Stomach (tissue), 9 donors: ENCODE data around the gene CD300A. TPM values are rescaled to one million over a fixed set of nuclear protein-coding genes. Genes with fewer than 3 reads are reported as not detected.

Experiments
- DNase-seq, 2 donors: peaks; one replicate each; pipeline versions ENCODE4 v3.0.0 to v3.0.0-alpha.2; 2013 to 2019
- H3K27ac ChIP-seq, 5 donors: fragments of 200-600 bp in 4 of 5; sonication (generic) in 4 of 5; one replicate each; pipeline ENCODE4 v1.5.1; 2013 to 2019; ENCODE audit warnings: mild to moderate bottlenecking in 1 of 5, moderate library complexity in 1 of 5
- H3K27me3 ChIP-seq, 3 donors: fragments of 200-600 bp; sonication (generic); one replicate each; pipeline ENCODE4 v1.5.1; 2017 to 2019; ENCODE audit warnings: mixed run types in 1 of 3
- H3K36me3 ChIP-seq, 4 donors: fragments of 200-600 bp; sonication (generic); 1 replicate in 3 of 4; 2 replicates in 1 of 4; pipeline ENCODE4 v1.5.1; 2016 to 2019
- H3K4me1 ChIP-seq, 4 donors: fragments of 200-600 bp; sonication (generic); one replicate each; pipeline ENCODE4 v1.5.1; 2016 to 2019
- H3K4me3 ChIP-seq, 4 donors: fragments of 200-600 bp; sonication (generic) in 3 of 4; one replicate each; pipeline ENCODE4 v1.5.1; 2016 to 2019; ENCODE audit warnings: mild to moderate bottlenecking in 1 of 4
- H3K9me3 ChIP-seq, 4 donors: fragments of 200-600 bp; sonication (generic); one replicate each; pipeline ENCODE4 v1.5.1; 2016 to 2019
- CTCF ChIP-seq, 7 experiments: fragments of 450-650 bp in 4 of 7; fragments of 200-600 bp in 3 of 7; sonication (generic) in 3 of 7; IDR thresholded peaks; one replicate each; pipeline ENCODE4 v1.5.1; 2016 to 2019; ENCODE audit warnings: antibody characterized with exemption in 7 of 7, control low read depth in 2 of 7, mild to moderate bottlenecking in 1 of 7
- EP300 ChIP-seq: sonication (generic); formaldehyde crosslinking; IDR thresholded peaks from one replicate; pipeline ENCODE4 v1.6.1; 2017; ENCODE audit warnings: antibody characterized with exemption
- POLR2A ChIP-seq, 4 donors: fragments of 450-650 bp; IDR thresholded peaks; one replicate each; pipeline ENCODE4 v1.6.1; 2016; ENCODE audit warnings: antibody characterized with exemption in 4 of 4, control low read depth in 2 of 4, mild to moderate bottlenecking in 1 of 4, moderate library complexity in 1 of 4
- POLR2AphosphoS5 ChIP-seq, 3 donors: sonication (generic); formaldehyde crosslinking; IDR thresholded peaks; one replicate each; pipeline ENCODE4 v1.6.1; 2016; ENCODE audit warnings: antibody characterized with exemption in 3 of 3
- whole genome bisulfite sequencing, 5 donors: extraction: QIAGEN DNeasy Blood & Tissue Kit in 3 of 5; methylation state at CpG; one replicate each; pipeline versions ENCODE4 v1.1.5 to v1.1.7; 2013 to 2018; 5-methylcytosine and 5-hydroxymethylcytosine counted together
- intact Hi-C: fragments of 100-400 bp; cut with DNase I; formaldehyde crosslinking; loops from one replicate; pipeline ENCODE4 v1.15.1; 2023; ENCODE audit warnings: low total_unique reads
- polyA plus RNA-seq, 3 donors: library from polyadenylated mRNA; stranded (reverse); fragments of 200-250 nt; gene quantifications; one replicate each; pipeline ENCODE4 v1.2.3, GENCODE V29; 2013
- total RNA-seq, 5 donors: library from RNA; depleted of rRNA; stranded (reverse); fragments of >200 nt; gene quantifications; one replicate each; pipeline versions ENCODE4 v1.1.0 to v1.2.3, GENCODE V29; 2014 to 2016
- donor health status: healthy with polysubstance abuse.
- donor health status: Bipolar disorder and iron deficiency.
- donor health status: healthy.

Gene CD300A
- total and polyA plus RNA-seq, 8 donors: 1.8 to 8.0 (median 3.9) TPM; not detected in 2

GRCh38 chr17:74447628-74448159, 18.7 kb upstream of the CD300A start:
- intact Hi-C loops: no loop called here
- WGBS, 5 donors: 47 to 80% (median 71%) methylated on average over 11 of the region's 11 CpGs
- no peak overlapping the region for H3K4me3 ChIP-seq
- H3K27ac ChIP-seq: peak overlapping the region; percentile 82 to 99 (median 91)
- peaks cover 66 to 70% (median 69%) of the 10 kb centered on the region in 4 donors for H3K4me1 ChIP-seq
- DNase-seq: no peak
- no peak for TF ChIP-seq CTCF (IDR thresholded peaks at IDR 0.05)
- peaks cover 9 to 41% (median 32%) of the 10 kb centered on the region in 4 donors for H3K36me3 ChIP-seq
- H3K27me3 ChIP-seq: no peaks in the 10 kb centered on the region
- H3K9me3 ChIP-seq: no peaks in the 10 kb centered on the region

- no peak overlapping the region for H3K4me3 ChIP-seq
- no peak for TF ChIP-seq POLR2A (IDR thresholded peaks at IDR 0.05)
- no peak for TF ChIP-seq POLR2AphosphoS5 (IDR thresholded peaks at IDR 0.05)
- no peak for TF ChIP-seq CTCF (IDR thresholded peaks at IDR 0.05)
- TF ChIP-seq EP300: no peak
- H3K4me1 ChIP-seq: peaks cover 67 to 70% (median 69%) of the 10 kb centered on the region in 4 donors
- H3K9me3 ChIP-seq: no peaks in the 10 kb centered on the region
- intact Hi-C loops: no loop called here
- 47 to 66% (median 58%) methylated on average over 7 to 8 of the region's 8 CpGs for WGBS, 5 donors
- no peak for DNase-seq
- H3K27ac ChIP-seq: peak overlapping the region; percentile 53 to 99 (median 91)
- H3K27me3 ChIP-seq: no peaks in the 10 kb centered on the region
- peaks cover 9 to 41% (median 32%) of the 10 kb centered on the region in 4 donors for H3K36me3 ChIP-seq
Observed at GRCh38 chr17:74448756-74449155, 17.7 kb upstream of the CD300A start.

GRCh38 chr17:74449306-74449705, 17.1 kb upstream of the CD300A start:
- Histone ChIP-seq H3K4me1 (peaks cover 65 to 69% (median 68%) of the 10 kb centered on the region in 4 donors), H3K27me3 (no peaks in the 10 kb centered on the region), H3K27ac (peak overlapping the region; percentile 48 to 99 (median 82)), H3K36me3 (peaks cover 9 to 41% (median 31%) of the 10 kb centered on the region in 4 donors), H3K4me3 (no peak overlapping the region), H3K9me3 (no peaks in the 10 kb centered on the region)
- 55 to 76% (median 72%) methylated on average over 11 of the region's 11 CpGs for WGBS, 5 donors
- TF ChIP-seq POLR2A (IDR thresholded peaks at IDR 0.05) (no peak), CTCF (IDR thresholded peaks at IDR 0.05) (no peak), POLR2AphosphoS5 (IDR thresholded peaks at IDR 0.05) (no peak), EP300 (no peak)
- intact Hi-C loops: no loop called here
- no peak for DNase-seq

GRCh38 chr17:74449773-74450172, 16.7 kb upstream of the CD300A start:
- WGBS, 5 donors: 42 to 95% (median 76%) methylated on average over 3 to 5 of the region's 5 CpGs
- DNase-seq: peak in 1 of 2 donors; percentile 69

More at GRCh38 chr17:74449773-74450172, 16.7 kb upstream of the CD300A start:
- Histone ChIP-seq H3K9me3 (no peaks in the 10 kb centered on the region), H3K4me1 (peaks cover 65 to 69% (median 68%) of the 10 kb centered on the region in 4 donors), H3K4me3 (no peak overlapping the region), H3K27ac (peak overlapping the region; percentile 48 to 99 (median 82)), H3K27me3 (no peaks in the 10 kb centered on the region), H3K36me3 (peaks cover 9 to 37% (median 31%) of the 10 kb centered on the region in 4 donors)
- intact Hi-C loops: no loop called here
- TF ChIP-seq POLR2AphosphoS5 (IDR thresholded peaks at IDR 0.05) (no peak), POLR2A (IDR thresholded peaks at IDR 0.05) (no peak), EP300 (no peak), CTCF (IDR thresholded peaks at IDR 0.05) (no peak)
